ENCODE data around the gene KLRF1. TPM values are rescaled to one million over a fixed set of nuclear protein-coding genes. Genes with fewer than 3 reads are reported as not detected.
"Not testable (repeated sequence)": the region's sequence is repeated elsewhere in the genome, so short reads cannot be mapped to it uniquely, and the experiment has no call there.

The KLRF1 gene
- total RNA-seq, 1 experiment from 2014 or later, result not detected

- Mint-ChIP-seq H3K27ac (peak overlapping the region in 1 of 3 experiments; percentile 68; a peak in 2 of 7 replicates), H3K4me3 (no peak overlapping the region)
- no CpG with 5 or more reads among the region's 11 CpGs for WGBS (ENCODE audit: extremely low coverage, insufficient read length, low lambda C conversion rate)
Observed at GRCh38 chr12:9872742-9873141, 45.5 kb downstream of the KLRF1 start.

DNA sequence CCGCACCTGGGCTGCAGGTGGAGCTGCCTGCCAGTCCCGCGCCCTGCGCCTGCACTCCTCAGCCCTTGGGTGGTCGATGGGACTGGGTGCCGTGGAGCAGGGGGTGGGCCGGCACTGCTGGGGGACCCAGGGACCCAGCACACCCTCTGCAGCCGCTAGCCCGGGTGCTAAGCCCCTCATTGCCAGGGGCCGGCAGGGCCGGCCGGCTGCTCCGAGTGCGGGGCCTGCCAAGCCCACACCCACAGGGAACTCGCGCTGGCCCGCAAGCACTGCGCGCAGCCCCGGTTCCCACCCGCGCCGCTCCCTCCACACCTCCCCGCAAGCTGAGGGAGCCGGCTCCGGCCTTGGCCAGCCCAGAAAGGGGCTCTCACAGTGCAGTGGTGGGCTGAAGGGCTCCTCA lies 48.8 kb downstream of the KLRF1 start:
- not testable (repeated sequence) for H3K23me2 ChIP-seq (ENCODE audit: insufficient read length, low read depth, low read length, poor library complexity, severe bottlenecking); H2AK5ac ChIP-seq (ENCODE audit: insufficient read length, low read length); H3K4me1 ChIP-seq (ENCODE audit: insufficient read depth, low read length); H3K27ac ChIP-seq (ENCODE audit: insufficient read length, low read depth, low read length); H3K18ac ChIP-seq (ENCODE audit: insufficient read length, low read depth, low read length); H2BK12ac ChIP-seq (ENCODE audit: insufficient read length, low read depth, low read length); H3K14ac ChIP-seq (ENCODE audit: insufficient read depth, low read length); H3K79me2 ChIP-seq (ENCODE audit: insufficient read depth, low read length); H4K91ac ChIP-seq (ENCODE audit: insufficient read length, low read depth, low read length); H3K4me3 Mint-ChIP-seq; H3K4ac ChIP-seq (ENCODE audit: low read depth, low read length); H2AFZ ChIP-seq (ENCODE audit: low read length); DNase-seq; H3K23ac ChIP-seq (ENCODE audit: insufficient read length, low read depth, low read length); H4K20me1 ChIP-seq (ENCODE audit: control insufficient read depth, insufficient read depth, insufficient read length); H3K9me3 Mint-ChIP-seq; H4K8ac ChIP-seq (replicated peaks; ENCODE audit: insufficient read length, low read depth, low read length); H3T11ph ChIP-seq (ENCODE audit: low read length); H3K9ac ChIP-seq (ENCODE audit: extremely low read depth, insufficient read length, low read length); H2BK120ac ChIP-seq (ENCODE audit: low read depth, low read length, poor library complexity, severe bottlenecking); H3K36me3 Mint-ChIP-seq (ENCODE audit: insufficient read depth in 1 of 3, low read depth in 3 of 3); H3K27me3 ChIP-seq (ENCODE audit: insufficient read depth, low read length); H3K27ac Mint-ChIP-seq; H2BK20ac ChIP-seq (ENCODE audit: low read depth, low read length, poor library complexity, severe bottlenecking); H2BK15ac ChIP-seq (ENCODE audit: low read depth, low read length); H3K9me3 ChIP-seq (ENCODE audit: control insufficient read depth, low read depth, low read length); H3K79me1 ChIP-seq (ENCODE audit: insufficient read depth, low read depth, low read length, poor library complexity, severe bottlenecking); H2BK5ac ChIP-seq (ENCODE audit: insufficient read length, low read length); H4K5ac ChIP-seq (ENCODE audit: insufficient read length, low read depth, low read length); H3K4me2 ChIP-seq (ENCODE audit: insufficient read depth, insufficient read length, low read length); H3K27me3 Mint-ChIP-seq (ENCODE audit: low read depth); H3K56ac ChIP-seq (ENCODE audit: insufficient read length, low read depth, low read length)
- no CpG with 5 or more reads among the region's 26 CpGs for WGBS (ENCODE audit: extremely low coverage, insufficient read length, low lambda C conversion rate)
- peaks cover 16 to 18% of the 10 kb centered on the region in 2 experiments for H3K4me1 Mint-ChIP-seq

More at GRCh38 chr12:9872742-9873141, 45.5 kb downstream of the KLRF1 start:
- Histone ChIP-seq H3K4me2 (ENCODE audit: insufficient read depth, insufficient read length, low read length) (no peak overlapping the region), H3K23ac (ENCODE audit: insufficient read length, low read depth, low read length) (no peak overlapping the region), H3K27me3 (ENCODE audit: insufficient read depth, low read length) (no peaks in the 10 kb centered on the region), H2AFZ (ENCODE audit: low read length) (no peak overlapping the region), H3K79me1 (ENCODE audit: insufficient read depth, low read depth, low read length, poor library complexity, severe bottlenecking) (no peaks in the 10 kb centered on the region), H4K8ac (replicated peaks; ENCODE audit: insufficient read length, low read depth, low read length) (no peak overlapping the region), H3K79me2 (ENCODE audit: insufficient read depth, low read length) (no peaks in the 10 kb centered on the region), H3K4ac (ENCODE audit: low read depth, low read length) (no peak overlapping the region), H4K5ac (ENCODE audit: insufficient read length, low read depth, low read length) (no peak overlapping the region), H3K9me3 (ENCODE audit: control insufficient read depth, low read depth, low read length) (no peaks in the 10 kb centered on the region), H3K4me1 (ENCODE audit: insufficient read depth, low read length) (no peaks in the 10 kb centered on the region; the same call in 1 of the 2 replicates), H2BK20ac (ENCODE audit: low read depth, low read length, poor library complexity, severe bottlenecking) (no peak overlapping the region), H2BK5ac (ENCODE audit: insufficient read length, low read length) (no peak overlapping the region), H3K56ac (ENCODE audit: insufficient read length, low read depth, low read length) (no peak overlapping the region), H3K14ac (ENCODE audit: insufficient read depth, low read length) (no peak overlapping the region; the same call in 1 of the 2 replicates), H2BK120ac (ENCODE audit: low read depth, low read length, poor library complexity, severe bottlenecking) (no peak overlapping the region), H3K18ac (ENCODE audit: insufficient read length, low read depth, low read length) (no peak overlapping the region), H4K20me1 (ENCODE audit: control insufficient read depth, insufficient read depth, insufficient read length) (peaks cover 2% of the 10 kb centered on the region), H4K91ac (ENCODE audit: insufficient read length, low read depth, low read length) (no peak overlapping the region), H2BK15ac (ENCODE audit: low read depth, low read length) (no peak overlapping the region), H2BK12ac (ENCODE audit: insufficient read length, low read depth, low read length) (no peak overlapping the region), H2AK5ac (ENCODE audit: insufficient read length, low read length) (no peak overlapping the region), H3K23me2 (ENCODE audit: insufficient read length, low read depth, low read length, poor library complexity, severe bottlenecking) (no peaks in the 10 kb centered on the region), H3K27ac (ENCODE audit: insufficient read length, low read depth, low read length) (no peak overlapping the region), H3K9ac (ENCODE audit: extremely low read depth, insufficient read length, low read length) (no peak overlapping the region), H3T11ph (ENCODE audit: low read length) (no peak overlapping the region)
- Mint-ChIP-seq H3K9me3 (no peaks in the 10 kb centered on the region; a peak in 1 of 5 replicates), H3K4me1 (peaks cover 24 to 27% of the 10 kb centered on the region in 2 experiments), H3K36me3 (ENCODE audit: insufficient read depth in 1 of 3, low read depth in 3 of 3) (no peaks in the 10 kb centered on the region), H3K27me3 (ENCODE audit: low read depth) (no peaks in the 10 kb centered on the region; the same call in 1 of the 2 replicates)
- DNase-seq, result peak; percentile 31
- TF ChIP-seq CTCF (conservative IDR thresholded peaks at IDR 0.05), result no peak
